ENCODE results near the gene GCHFR.
A peak's percentile ranks its signal among the peaks of the same experiment; 100 is the strongest.

GCHFR gene

DNA sequence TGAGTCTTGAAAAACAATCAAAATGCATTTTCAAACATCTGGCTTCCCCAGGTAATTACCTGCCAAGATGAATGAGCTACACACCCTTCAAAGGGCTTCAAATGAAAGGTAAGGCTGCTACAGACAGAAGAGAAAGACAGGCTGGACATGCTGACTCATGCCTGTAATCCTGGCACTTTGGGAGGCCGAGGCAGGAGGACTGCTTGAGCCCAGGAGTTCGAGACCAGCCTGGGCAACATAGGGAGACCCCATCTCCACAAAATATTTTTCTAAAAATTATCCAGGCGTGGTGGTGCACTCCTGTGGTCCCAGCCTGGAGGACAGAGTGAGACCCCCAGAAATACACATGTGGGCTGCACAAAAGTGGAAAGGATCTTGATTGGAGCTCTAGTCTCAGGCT is 28.5 kb downstream of the GCHFR start:
- H3K4me3 ChIP-seq (ENCODE audit: low read length) = no peak overlapping the region
- H3K27ac ChIP-seq (ENCODE audit: low read length) = no peak overlapping the region
- WGBS (ENCODE audit: insufficient coverage, insufficient read length) = no CpG with 5 or more reads among the region's 3 CpGs
- no peaks in the 10 kb centered on the region for H3K36me3 ChIP-seq (ENCODE audit: control insufficient read depth, insufficient read depth, low read length)
- peaks cover 9% of the 10 kb centered on the region for H3K4me1 ChIP-seq (ENCODE audit: control insufficient read depth, insufficient read depth, low read length)
- H3K9me3 ChIP-seq (ENCODE audit: control insufficient read depth, insufficient read depth, low read length) = no peaks in the 10 kb centered on the region
- H3K27me3 ChIP-seq (ENCODE audit: control insufficient read depth, insufficient read depth, low read length) = no peaks in the 10 kb centered on the region
- no peak for DNase-seq (ENCODE audit: low read depth, low spot score)

GRCh38 chr15:40793216-40793989 is 29.5 kb downstream of the GCHFR start:
- H3K4me3 ChIP-seq (ENCODE audit: low read length) = no peak overlapping the region

GRCh38 chr15:40796041-40796440 is 32.2 kb downstream of the GCHFR start:
- no CpG with 5 or more reads among the region's 2 CpGs for WGBS (ENCODE audit: insufficient coverage, insufficient read length)
- Histone ChIP-seq H3K27me3 (ENCODE audit: control insufficient read depth, insufficient read depth, low read length) (no peaks in the 10 kb centered on the region), H3K4me3 (ENCODE audit: low read length) (no peak overlapping the region), H3K4me1 (ENCODE audit: control insufficient read depth, insufficient read depth, low read length) (peaks cover 5% of the 10 kb centered on the region; the same call in 1 of the 2 replicates), H3K9me3 (ENCODE audit: control insufficient read depth, insufficient read depth, low read length) (no peaks in the 10 kb centered on the region), H3K36me3 (ENCODE audit: control insufficient read depth, insufficient read depth, low read length) (no peaks in the 10 kb centered on the region), H3K27ac (ENCODE audit: low read length) (no peak overlapping the region)
- no peak for DNase-seq (ENCODE audit: low read depth, low spot score)

More at GRCh38 chr15:40793216-40793989, 29.5 kb downstream of the GCHFR start:
- Histone ChIP-seq H3K4me1 (ENCODE audit: control insufficient read depth, insufficient read depth, low read length) (peaks cover 6% of the 10 kb centered on the region; the same call in 1 of the 2 replicates), H3K36me3 (ENCODE audit: control insufficient read depth, insufficient read depth, low read length) (no peaks in the 10 kb centered on the region), H3K9me3 (ENCODE audit: control insufficient read depth, insufficient read depth, low read length) (no peaks in the 10 kb centered on the region), H3K27ac (ENCODE audit: low read length) (no peak overlapping the region), H3K27me3 (ENCODE audit: control insufficient read depth, insufficient read depth, low read length) (no peaks in the 10 kb centered on the region)
- WGBS (ENCODE audit: insufficient coverage, insufficient read length) = no CpG with 5 or more reads among the region's 9 CpGs
- DNase-seq (ENCODE audit: low read depth, low spot score) = no peak

- no CpG with 5 or more reads among the region's 5 CpGs for whole genome bisulfite sequencing (ENCODE audit: insufficient coverage, insufficient read length)
- Histone ChIP-seq H3K4me3 (ENCODE audit: low read length) (no peak overlapping the region), H3K4me1 (ENCODE audit: control insufficient read depth, insufficient read depth, low read length) (peaks cover 5% of the 10 kb centered on the region; the same call in 1 of the 2 replicates), H3K36me3 (ENCODE audit: control insufficient read depth, insufficient read depth, low read length) (no peaks in the 10 kb centered on the region), H3K27ac (ENCODE audit: low read length) (no peak overlapping the region), H3K9me3 (ENCODE audit: control insufficient read depth, insufficient read depth, low read length) (no peaks in the 10 kb centered on the region), H3K27me3 (ENCODE audit: control insufficient read depth, insufficient read depth, low read length) (no peaks in the 10 kb centered on the region)
- no peak for DNase-seq (ENCODE audit: low read depth, low spot score)
Observed at GRCh38 chr15:40796512-40796911, 32.6 kb downstream of the GCHFR start.

- Histone ChIP-seq H3K4me3 (ENCODE audit: low read length) (no peak overlapping the region), H3K27ac (ENCODE audit: low read length) (no peak overlapping the region)
- WGBS (ENCODE audit: insufficient coverage, insufficient read length) = no CpG with 5 or more reads among the region's 3 CpGs
Observed at GRCh38 chr15:40799523-40799922, 35.7 kb downstream of the GCHFR start.

GRCh38 chr15:40803076-40803475 is 39.2 kb downstream of the GCHFR start:
- H3K4me3 ChIP-seq (ENCODE audit: low read length) = no peak overlapping the region
- no peak for DNase-seq (ENCODE audit: low read depth, low spot score)
- H3K36me3 ChIP-seq (ENCODE audit: control insufficient read depth, insufficient read depth, low read length) = no peaks in the 10 kb centered on the region; the same call in 1 of the 2 replicates
- H3K4me1 ChIP-seq (ENCODE audit: control insufficient read depth, insufficient read depth, low read length) = peaks cover 5% of the 10 kb centered on the region; the same call in 1 of the 2 replicates
- H3K27ac ChIP-seq (ENCODE audit: low read length) = no peak overlapping the region
- no peaks in the 10 kb centered on the region for H3K27me3 ChIP-seq (ENCODE audit: control insufficient read depth, insufficient read depth, low read length)
- H3K9me3 ChIP-seq (ENCODE audit: control insufficient read depth, insufficient read depth, low read length) = no peaks in the 10 kb centered on the region
- WGBS (ENCODE audit: insufficient coverage, insufficient read length) = no CpG with 5 or more reads among the region's 2 CpGs

More at GRCh38 chr15:40799523-40799922, 35.7 kb downstream of the GCHFR start:
- no peak for DNase-seq (ENCODE audit: low read depth, low spot score)
- no peaks in the 10 kb centered on the region; the same call in 1 of the 2 replicates for H3K36me3 ChIP-seq (ENCODE audit: control insufficient read depth, insufficient read depth, low read length)
- no peaks in the 10 kb centered on the region for H3K9me3 ChIP-seq (ENCODE audit: control insufficient read depth, insufficient read depth, low read length)
- H3K4me1 ChIP-seq (ENCODE audit: control insufficient read depth, insufficient read depth, low read length) = peaks cover 5% of the 10 kb centered on the region; the same call in 1 of the 2 replicates
- H3K27me3 ChIP-seq (ENCODE audit: control insufficient read depth, insufficient read depth, low read length) = no peaks in the 10 kb centered on the region

- DNase-seq (ENCODE audit: low read depth, low spot score) = no peak
- no peak overlapping the region for H3K27ac ChIP-seq (ENCODE audit: low read length)
Observed at GRCh38 chr15:40803688-40804087, 39.8 kb downstream of the GCHFR start.

GRCh38 chr15:40806672-40807027 is 42.8 kb downstream of the GCHFR start:
- no peak overlapping the region for H3K27ac ChIP-seq (ENCODE audit: low read length)

More at GRCh38 chr15:40803688-40804087, 39.8 kb downstream of the GCHFR start:
- H3K4me3 ChIP-seq (ENCODE audit: low read length) = no peak overlapping the region
- no CpG with 5 or more reads among the region's 1 CpG for WGBS (ENCODE audit: insufficient coverage, insufficient read length)
- H3K4me1 ChIP-seq (ENCODE audit: control insufficient read depth, insufficient read depth, low read length) = peaks cover 3% of the 10 kb centered on the region; the same call in 1 of the 2 replicates
- no peaks in the 10 kb centered on the region for H3K9me3 ChIP-seq (ENCODE audit: control insufficient read depth, insufficient read depth, low read length)
- H3K36me3 ChIP-seq (ENCODE audit: control insufficient read depth, insufficient read depth, low read length) = no peaks in the 10 kb centered on the region; the same call in 1 of the 2 replicates
- H3K27me3 ChIP-seq (ENCODE audit: control insufficient read depth, insufficient read depth, low read length) = no peaks in the 10 kb centered on the region

DNA sequence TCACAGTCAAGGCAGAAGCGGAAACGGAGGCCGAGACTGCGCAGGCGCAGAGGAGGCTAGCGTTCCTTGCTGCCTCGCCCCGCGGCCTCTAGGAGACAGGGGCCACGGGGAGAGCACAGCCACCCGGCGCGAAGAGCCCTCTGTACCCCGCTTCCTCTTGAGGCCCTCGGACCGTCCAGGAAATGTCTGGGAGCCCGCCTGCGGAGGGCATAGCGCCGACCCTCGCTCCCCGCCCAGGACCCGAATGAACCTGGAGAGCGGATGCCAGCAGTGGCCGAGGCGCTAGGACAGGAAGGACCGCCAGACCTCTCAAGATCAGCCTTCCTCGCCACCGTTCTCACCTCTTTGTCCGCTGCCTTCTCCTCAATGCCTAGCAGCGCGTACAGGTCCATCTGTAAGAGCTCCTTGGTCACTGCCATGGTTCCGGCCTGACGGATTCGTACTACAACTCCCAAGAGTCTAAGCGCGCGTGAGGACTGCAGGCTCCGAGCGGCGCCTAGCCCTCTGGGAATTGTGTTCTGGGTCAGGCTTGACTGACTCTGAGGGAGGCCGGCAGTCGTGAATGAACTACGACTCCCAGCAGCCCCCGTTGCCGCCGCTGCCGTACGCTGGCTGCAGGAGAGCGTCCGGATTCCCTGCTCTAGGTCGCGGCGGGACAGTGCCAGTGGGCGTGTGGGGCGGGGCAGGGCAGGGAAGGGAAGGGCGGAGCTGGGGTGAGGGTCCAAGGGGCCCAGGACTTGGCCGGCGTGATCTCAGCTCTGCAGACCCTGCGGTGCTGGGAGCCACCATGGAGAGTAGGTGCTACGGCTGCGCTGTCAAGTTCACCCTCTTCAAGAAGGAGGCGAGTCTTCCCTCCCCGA is 43.4 kb downstream of the GCHFR start, which contains the start of the genes DNAJC17 and ZFYVE19:
Gene DNAJC17 (minus strand): TSS at position 446 of the 860 bp plus-strand sequence. CDS start 27 bp downstream, at position 419.
Gene ZFYVE19 (plus strand): TSS at position 62 of the 860 bp plus-strand sequence. CDS start 501 bp downstream, at position 563.
- Histone ChIP-seq H3K27me3 (ENCODE audit: control insufficient read depth, insufficient read depth, low read length) (no peaks in the 10 kb centered on the region), H3K27ac (ENCODE audit: low read length) (no peak within 1 kb of the TSS), H3K4me1 (ENCODE audit: control insufficient read depth, insufficient read depth, low read length) (no peaks in the 10 kb centered on the region), H3K36me3 (ENCODE audit: control insufficient read depth, insufficient read depth, low read length) (no peaks in the 10 kb centered on the region; the same call in 1 of the 2 replicates), H3K4me3 (ENCODE audit: low read length) (peak within 1 kb of the TSS; percentile 85), H3K9me3 (ENCODE audit: control insufficient read depth, insufficient read depth, low read length) (no peaks in the 10 kb centered on the region)
- no CpG with 5 or more reads among the region's 64 CpGs for WGBS (ENCODE audit: insufficient coverage, insufficient read length)
- DNase-seq (ENCODE audit: low read depth, low spot score) = peak; percentile 94

More at GRCh38 chr15:40806672-40807027, 42.8 kb downstream of the GCHFR start:
- H3K36me3 ChIP-seq (ENCODE audit: control insufficient read depth, insufficient read depth, low read length) = no peaks in the 10 kb centered on the region; the same call in 1 of the 2 replicates
- no peaks in the 10 kb centered on the region for H3K9me3 ChIP-seq (ENCODE audit: control insufficient read depth, insufficient read depth, low read length)
- H3K4me3 ChIP-seq (ENCODE audit: low read length) = peak overlapping the region; percentile 85; the same call in 1 of the 2 replicates
- no peak for DNase-seq (ENCODE audit: low read depth, low spot score)
- no peaks in the 10 kb centered on the region for H3K27me3 ChIP-seq (ENCODE audit: control insufficient read depth, insufficient read depth, low read length)
- no CpG with 5 or more reads among the region's 2 CpGs for WGBS (ENCODE audit: insufficient coverage, insufficient read length)
- H3K4me1 ChIP-seq (ENCODE audit: control insufficient read depth, insufficient read depth, low read length) = no peaks in the 10 kb centered on the region

DNA sequence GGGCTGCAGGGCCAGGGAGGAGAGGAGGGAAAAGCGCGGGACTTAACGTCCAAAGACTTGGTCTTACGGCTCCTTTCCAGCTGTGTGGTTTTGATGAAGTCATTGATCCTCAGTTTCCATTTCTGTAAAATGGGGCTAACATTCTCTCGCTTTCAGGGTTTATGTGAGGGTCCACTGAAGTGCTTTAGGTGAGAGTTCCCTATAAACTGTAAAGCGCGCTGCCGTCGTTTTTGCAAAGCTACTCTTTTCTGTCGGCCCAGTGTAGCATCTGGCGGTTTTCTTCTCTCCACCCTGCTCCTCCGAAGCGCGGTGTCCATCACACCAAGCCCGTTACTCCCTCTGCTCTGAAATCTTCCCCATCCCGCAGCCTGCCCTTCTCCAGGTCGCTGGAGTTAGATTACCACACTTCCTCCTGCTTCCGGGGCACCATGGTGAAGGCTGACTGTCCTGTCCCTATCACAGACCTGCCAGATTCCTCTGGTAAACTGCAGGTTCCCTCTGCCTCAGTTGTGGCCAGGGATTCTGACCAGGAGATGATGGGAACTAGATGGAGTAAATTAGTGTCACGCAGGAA is 44.1 kb downstream of the GCHFR start:
- no CpG with 5 or more reads among the region's 19 CpGs for WGBS (ENCODE audit: insufficient coverage, insufficient read length)
- Histone ChIP-seq H3K4me3 (ENCODE audit: low read length) (peak overlapping the region; percentile 32; the same call in 1 of the 2 replicates), H3K27ac (ENCODE audit: low read length) (no peak overlapping the region), H3K4me1 (ENCODE audit: control insufficient read depth, insufficient read depth, low read length) (no peaks in the 10 kb centered on the region), H3K36me3 (ENCODE audit: control insufficient read depth, insufficient read depth, low read length) (no peaks in the 10 kb centered on the region), H3K27me3 (ENCODE audit: control insufficient read depth, insufficient read depth, low read length) (no peaks in the 10 kb centered on the region), H3K9me3 (ENCODE audit: control insufficient read depth, insufficient read depth, low read length) (no peaks in the 10 kb centered on the region)
- DNase-seq (ENCODE audit: low read depth, low spot score) = no peak
